BLaER1 treated with 17β-estradiol and CSF1 and Interleukin-3, amounts not matched to agents 10 nM and 100 nM (cell line): Measurements from ENCODE around the gene SH3PXD2A.

Experiments used
- H3K27ac ChIP-seq, 11 experiments: shearing (Covaris generic); formaldehyde crosslinking; 2 replicates each; pipeline ENCODE4 v1.8.1; 2022
- H3K27me3 ChIP-seq, 11 experiments: shearing (Covaris generic); formaldehyde crosslinking; 2 replicates each; pipeline ENCODE4 v1.8.1; 2022
- H3K36me3 ChIP-seq, 11 experiments: shearing (Covaris generic); formaldehyde crosslinking; 2 replicates each; pipeline ENCODE4 v1.8.1; 2022
- H3K4me1 ChIP-seq, 10 experiments: shearing (Covaris generic); formaldehyde crosslinking; 2 replicates each; pipeline ENCODE4 v1.8.1; 2022
- H3K4me2 ChIP-seq, 11 experiments: shearing (Covaris generic); formaldehyde crosslinking; 2 replicates each; pipeline ENCODE4 v1.8.1; 2022
- H3K4me3 ChIP-seq, 10 experiments: shearing (Covaris generic); formaldehyde crosslinking; 2 replicates each; pipeline ENCODE4 v1.8.1; 2022
- H3K9ac ChIP-seq, 11 experiments: shearing (Covaris generic); formaldehyde crosslinking; 2 replicates each; pipeline ENCODE4 v1.8.1; 2022
- H3K9me3 ChIP-seq, 11 experiments: shearing (Covaris generic); formaldehyde crosslinking; replicated peaks in 1 of 11; 2 replicates each; pipeline ENCODE4 v1.8.1; 2022
- H4K20me1 ChIP-seq, 11 experiments: shearing (Covaris generic); formaldehyde crosslinking; 2 replicates each; pipeline ENCODE4 v1.8.1; 2022
- Cebpa-rat ChIP-seq, 11 experiments: shearing (Covaris generic); IDR thresholded peaks; 2 replicates each; pipeline ENCODE4 v1.8.1; 2022

The SH3PXD2A gene

DNA sequence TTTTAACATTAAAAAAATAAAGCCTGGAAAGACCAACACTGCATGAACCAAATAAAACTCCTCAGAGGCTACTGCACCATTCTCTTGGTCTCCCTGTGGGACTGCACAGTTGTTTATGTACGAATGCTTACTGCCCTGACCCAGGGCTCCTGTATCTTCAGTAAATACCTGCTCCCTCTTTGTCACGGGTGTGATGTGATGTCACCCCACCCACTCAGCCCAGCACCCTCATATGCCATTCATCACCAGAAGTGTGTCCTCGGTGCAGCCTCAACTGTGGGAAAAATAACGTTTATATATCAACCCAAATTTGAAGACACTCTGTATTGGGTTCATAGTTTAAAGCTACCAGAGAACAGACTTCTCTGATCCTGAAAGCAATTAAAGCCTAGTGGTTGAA lies 14.0 kb upstream of the SH3PXD2A start:
- no peak for TF ChIP-seq Cebpa-rat (IDR thresholded peaks at IDR 0.05)
- no peak overlapping the region for H3K27ac ChIP-seq
- H3K4me2 ChIP-seq: no peak overlapping the region
- no peak overlapping the region for H3K9ac ChIP-seq
- no peak overlapping the region for H3K4me3 ChIP-seq
- H3K27me3 ChIP-seq: no peaks in the 10 kb centered on the region
- H4K20me1 ChIP-seq: no peaks in the 10 kb centered on the region
- H3K36me3 ChIP-seq: 0 out of 22 replicates have a peak, but pooled peaks cover 0 to 5% (median 0%) of the 10 kb centered on the region in 11 experiments
- H3K4me1 ChIP-seq: peaks cover 0 to 22% (median 9%) of the 10 kb centered on the region in 10 experiments; a peak in 11 of 20 replicates
- peaks cover 20 to 28% (median 25%) of the 10 kb centered on the region in 11 experiments for H3K9me3 ChIP-seq

DNA sequence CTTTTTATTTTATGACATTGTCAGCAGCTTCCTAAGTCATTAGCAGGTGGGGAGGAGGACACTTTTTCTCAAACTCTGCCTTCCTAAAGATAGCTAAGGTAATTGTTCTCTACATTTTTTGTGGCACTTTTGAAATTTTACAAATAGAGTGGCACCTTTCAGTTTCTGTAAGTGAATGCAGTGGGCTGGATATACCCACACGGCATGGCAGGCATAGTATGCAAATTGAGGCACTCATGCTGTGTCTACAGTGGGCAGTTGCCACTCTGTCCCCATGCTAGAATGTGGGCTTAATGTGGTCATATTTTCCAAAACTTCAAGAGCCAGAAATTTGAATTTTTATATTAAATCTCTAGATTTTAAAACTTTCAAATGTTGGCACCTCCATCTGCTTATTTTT lies 12.8 kb upstream of the SH3PXD2A start:
- no peak overlapping the region for H3K9ac ChIP-seq
- 0 out of 22 replicates have a peak, but pooled peaks cover 0 to 5% (median 0%) of the 10 kb centered on the region in 11 experiments for H3K36me3 ChIP-seq
- H3K27me3 ChIP-seq: no peaks in the 10 kb centered on the region
- peaks cover 24 to 38% (median 29%) of the 10 kb centered on the region in 11 experiments for H3K9me3 ChIP-seq
- peaks cover 0 to 15% (median 9%) of the 10 kb centered on the region in 10 experiments; a peak in 10 of 20 replicates for H3K4me1 ChIP-seq
- TF ChIP-seq Cebpa-rat (IDR thresholded peaks at IDR 0.05): no peak
- no peak overlapping the region for H3K4me3 ChIP-seq
- H4K20me1 ChIP-seq: no peaks in the 10 kb centered on the region
- no peak overlapping the region for H3K27ac ChIP-seq
- H3K4me2 ChIP-seq: no peak overlapping the region

DNA sequence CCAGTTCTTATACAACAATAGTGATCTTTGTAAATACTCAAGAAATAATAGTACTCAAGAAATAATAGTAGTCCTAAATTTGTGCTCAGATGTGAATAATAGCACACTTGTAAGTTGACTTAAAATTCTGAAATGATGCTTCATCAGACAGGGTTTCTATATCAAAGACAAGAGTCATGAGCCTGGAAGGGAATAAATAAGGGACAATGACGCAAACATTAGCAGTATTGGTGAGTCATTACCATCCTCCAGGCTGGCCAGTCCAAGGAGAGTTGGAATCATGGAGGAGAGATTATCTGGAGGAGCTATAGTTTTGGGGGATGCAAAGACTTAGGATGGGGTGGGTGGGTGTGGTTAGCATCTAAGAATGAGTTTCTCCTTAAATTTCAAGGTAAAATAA lies 6.1 kb upstream of the SH3PXD2A start:
- Histone ChIP-seq H3K36me3 (0 out of 22 replicates have a peak, but pooled peaks cover 0 to 5% (median 0%) of the 10 kb centered on the region in 11 experiments), H3K27me3 (no peaks in the 10 kb centered on the region), H3K27ac (no peak overlapping the region), H3K9me3 (peaks cover 24 to 33% (median 28%) of the 10 kb centered on the region in 11 experiments), H3K9ac (no peak overlapping the region), H3K4me2 (no peak overlapping the region), H3K4me1 (peaks cover 17 to 47% (median 44%) of the 10 kb centered on the region in 10 experiments), H3K4me3 (no peak overlapping the region), H4K20me1 (no peaks in the 10 kb centered on the region)
- no peak for TF ChIP-seq Cebpa-rat (IDR thresholded peaks at IDR 0.05)

DNA sequence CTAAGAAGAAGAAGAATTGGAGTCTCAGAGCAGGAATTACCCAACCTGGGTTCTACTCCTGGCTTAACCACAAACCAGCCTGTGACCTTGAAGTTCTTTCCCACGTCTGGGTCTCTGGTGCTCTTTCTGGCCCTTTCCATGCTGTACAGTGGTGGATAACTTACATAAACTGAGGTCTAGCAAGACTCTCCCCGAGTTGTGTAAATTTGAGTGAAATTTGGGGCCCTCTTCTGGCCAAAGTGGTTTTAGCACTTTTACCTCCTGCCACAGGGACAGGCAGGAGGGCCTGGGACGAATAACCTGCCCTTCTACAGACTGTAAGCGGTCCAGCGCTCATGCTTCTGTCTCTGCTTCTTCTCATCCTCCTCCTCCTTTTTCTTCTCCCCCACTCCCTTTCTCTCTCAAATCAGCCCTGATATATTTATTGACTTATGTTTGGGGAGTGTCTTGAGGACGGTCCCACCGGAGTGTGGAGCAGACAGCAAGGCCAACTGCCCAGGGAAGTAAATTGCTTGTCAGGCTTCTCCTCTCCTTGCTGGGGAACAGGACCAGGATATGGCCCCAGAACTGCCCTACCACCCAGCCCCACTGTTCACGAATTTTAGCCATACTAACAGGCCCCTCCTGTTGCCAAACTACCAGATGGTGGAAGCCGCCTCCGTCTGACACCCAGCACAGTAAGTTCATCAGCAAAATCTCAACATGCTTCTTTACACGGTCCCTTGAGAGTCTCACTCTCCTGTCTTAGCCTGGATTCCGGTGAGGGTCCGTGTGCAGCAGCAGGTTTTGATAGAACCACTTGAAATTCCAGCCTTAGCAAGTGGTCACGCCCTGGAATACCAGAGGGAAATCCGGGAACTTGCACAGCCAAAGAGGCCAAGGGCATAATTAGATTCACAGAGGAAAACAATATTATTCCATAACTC lies 4.0 kb upstream of the SH3PXD2A start:
- Histone ChIP-seq H3K27me3 (no peaks in the 10 kb centered on the region), H3K27ac (peak overlapping the region in 3 of 11 experiments; percentile 0 to 30 (median 22); a peak in 4 of 22 replicates), H3K36me3 (no peaks in the 10 kb centered on the region), H3K4me3 (no peak overlapping the region), H3K4me2 (peak overlapping the region; percentile 35 to 70 (median 61)), H3K9me3 (peaks cover 4 to 12% (median 9%) of the 10 kb centered on the region in 11 experiments), H3K9ac (peak overlapping the region in 6 of 11 experiments; percentile 8 to 45 (median 12); a peak in 6 of 22 replicates), H4K20me1 (peaks cover 0 to 3% (median 0%) of the 10 kb centered on the region in 11 experiments; a peak in 2 of 22 replicates), H3K4me1 (peaks cover 28 to 57% (median 52%) of the 10 kb centered on the region in 10 experiments)
- TF ChIP-seq Cebpa-rat (IDR thresholded peaks at IDR 0.05): no peak

DNA sequence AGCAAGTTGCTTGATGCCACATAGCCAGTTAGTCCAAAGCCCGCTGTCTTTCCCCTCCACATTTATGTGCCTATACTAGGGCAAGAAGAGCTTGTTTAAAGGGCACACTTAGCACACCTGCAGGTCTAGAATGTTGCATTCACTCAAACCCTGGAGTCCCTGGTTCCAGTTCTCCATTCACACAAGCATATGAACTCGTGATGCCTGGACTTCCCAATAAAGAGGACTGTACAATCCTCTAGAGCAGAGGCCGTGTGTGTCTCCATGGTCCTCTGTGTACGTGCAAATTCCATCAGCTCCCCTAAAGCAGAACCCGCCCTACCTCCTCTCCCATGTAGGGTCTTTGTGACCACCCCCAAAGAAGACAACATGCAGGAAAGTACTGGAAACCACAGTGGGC lies 3.0 kb upstream of the SH3PXD2A start:
- Histone ChIP-seq H3K9ac (no peak overlapping the region; a peak in 1 of 22 replicates), H3K36me3 (no peaks in the 10 kb centered on the region), H3K4me3 (no peak overlapping the region), H3K27ac (peak overlapping the region in 1 of 11 experiments; percentile 30; a peak in 1 of 22 replicates), H3K27me3 (no peaks in the 10 kb centered on the region), H3K4me2 (peak overlapping the region; percentile 27 to 70 (median 56); a peak in 21 of 22 replicates), H3K9me3 (peaks cover 0 to 1% (median 0%) of the 10 kb centered on the region in 11 experiments; a peak in 1 of 22 replicates), H4K20me1 (peaks cover 0 to 14% (median 8%) of the 10 kb centered on the region in 11 experiments; a peak in 19 of 22 replicates), H3K4me1 (peaks cover 39 to 68% (median 60%) of the 10 kb centered on the region in 10 experiments)
- TF ChIP-seq Cebpa-rat (IDR thresholded peaks at IDR 0.05): no peak

DNA sequence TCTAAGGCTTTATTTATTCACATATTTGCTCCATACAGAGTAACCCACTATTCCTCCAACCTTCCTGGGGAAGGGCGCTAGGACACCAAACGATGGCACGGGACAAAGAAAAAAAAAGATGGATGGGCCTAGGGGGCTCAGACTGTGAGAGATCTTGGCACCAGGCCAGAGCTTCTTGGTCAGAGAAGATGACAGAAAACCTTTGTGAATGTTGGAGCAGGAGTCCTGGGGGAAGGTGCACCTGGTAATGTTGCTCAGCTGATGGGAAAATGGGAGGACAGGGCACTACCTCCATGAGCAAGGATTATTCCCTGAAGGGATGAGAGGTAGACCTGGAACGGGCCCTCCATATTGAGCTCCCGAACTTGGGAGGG lies 1.4 kb upstream of the SH3PXD2A start:
- Histone ChIP-seq H4K20me1 (peaks cover 0 to 29% (median 23%) of the 10 kb centered on the region in 11 experiments; a peak in 19 of 22 replicates), H3K36me3 (peaks cover 0 to 13% (median 7%) of the 10 kb centered on the region in 11 experiments; a peak in 8 of 22 replicates), H3K9ac (peak overlapping the region in 2 of 11 experiments; percentile 92 to 93; a peak in 2 of 22 replicates), H3K27me3 (no peaks in the 10 kb centered on the region), H3K4me3 (no peak overlapping the region), H3K4me2 (peak overlapping the region; percentile 83 to 96 (median 90); a peak in 20 of 22 replicates), H3K27ac (peak overlapping the region in 2 of 11 experiments; percentile 18 to 94; a peak in 2 of 22 replicates), H3K4me1 (peaks cover 54 to 83% (median 76%) of the 10 kb centered on the region in 10 experiments), H3K9me3 (no peaks in the 10 kb centered on the region)
- TF ChIP-seq Cebpa-rat (IDR thresholded peaks at IDR 0.05): no peak

DNA sequence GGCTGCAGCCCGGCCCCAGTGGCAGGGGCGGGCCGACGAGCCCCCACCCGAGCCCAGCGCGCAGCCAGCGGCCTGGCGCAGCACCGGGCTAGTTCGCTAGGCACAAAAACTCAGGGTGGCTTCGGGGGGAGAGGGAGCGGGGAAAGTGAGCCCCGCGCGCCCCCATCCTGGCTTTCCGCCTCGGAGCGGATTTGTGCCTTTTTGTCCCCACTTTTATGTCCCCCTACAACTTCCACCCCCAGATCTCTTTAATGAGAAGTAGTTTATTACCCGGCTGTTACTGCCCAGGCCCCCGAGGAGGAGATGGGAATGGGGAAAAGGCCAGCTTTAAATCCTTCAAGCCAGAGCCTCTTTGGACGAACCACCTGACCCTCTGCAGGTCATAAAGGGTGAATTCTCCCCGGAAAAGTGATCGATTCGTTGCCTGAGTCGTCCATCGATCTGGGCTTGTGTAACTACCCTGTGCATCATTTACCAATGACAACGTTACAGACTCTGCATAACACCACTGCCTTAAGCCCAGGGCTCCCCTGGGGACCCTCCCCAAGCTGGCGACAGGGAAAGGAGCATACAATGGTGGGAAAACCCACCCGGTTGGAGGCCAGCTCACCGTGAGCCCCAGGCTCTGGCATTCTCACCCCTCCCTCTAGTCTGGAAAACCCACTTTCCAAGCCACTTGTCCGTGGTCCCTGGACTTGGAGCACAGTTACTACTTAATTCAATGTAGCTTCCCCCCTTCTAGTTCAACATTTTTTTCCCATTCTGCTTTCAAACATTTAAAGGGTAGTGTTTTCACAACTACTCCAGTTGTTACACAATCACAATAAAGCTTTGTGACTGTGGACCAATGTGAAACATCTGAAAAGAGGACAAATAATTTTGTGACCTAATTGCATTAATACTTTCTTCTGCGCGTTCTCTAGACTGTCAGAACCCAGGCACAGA lies 748 bp upstream of the SH3PXD2A start:
- H3K4me3 ChIP-seq: peak overlapping the region; percentile 79 to 94 (median 84)

More for the DNA sequence above, 748 bp upstream of the SH3PXD2A start:
- no peaks in the 10 kb centered on the region for H3K27me3 ChIP-seq
- H3K9ac ChIP-seq: peak overlapping the region; percentile 70 to 94 (median 90); a peak in 21 of 22 replicates
- peaks cover 61 to 89% (median 81%) of the 10 kb centered on the region in 10 experiments for H3K4me1 ChIP-seq
- peak overlapping the region in 10 of 11 experiments; percentile 44 to 95 (median 88); a peak in 19 of 22 replicates for H3K27ac ChIP-seq
- peaks cover 0 to 18% (median 11%) of the 10 kb centered on the region in 11 experiments; a peak in 10 of 22 replicates for H3K36me3 ChIP-seq
- peak overlapping the region; percentile 83 to 96 (median 90) for H3K4me2 ChIP-seq
- 0 out of 22 replicates have a peak, but pooled peaks of 1 of the 11 experiments have one; percentile 14 for TF ChIP-seq Cebpa-rat (IDR thresholded peaks at IDR 0.05)
- H4K20me1 ChIP-seq: peaks cover 0 to 36% (median 30%) of the 10 kb centered on the region in 11 experiments; a peak in 20 of 22 replicates
- H3K9me3 ChIP-seq: no peaks in the 10 kb centered on the region
